Smooth muscle cell (in vitro differentiated cells): ENCODE results near the gene BLID. TPM values are rescaled to one million over a fixed set of nuclear protein-coding genes. Genes with fewer than 3 reads are reported as not detected.

ENCODE experiments used
- DNase-seq: peaks from one replicate; lab custom pipeline; 2025; ENCODE audit not compliant: unreplicated experiment; lab: John Stamatoyannopoulos, UW
- H2AFZ ChIP-seq: fragments of 200-600 bp; sonication (generic); 2 replicates; pipeline ENCODE4 v1.6.0; 2016; ENCODE audit warnings: antibody characterized with exemption, low read depth, mild to moderate bottlenecking
- H3F3A ChIP-seq: fragments of 200-600 bp; sonication (generic); 2 replicates; pipeline ENCODE4 v1.6.0; 2017; ENCODE audit warnings: antibody characterized with exemption, low read depth
- H3K27ac ChIP-seq: fragments of 200-600 bp; sonication (generic); 2 replicates; pipeline ENCODE4 v1.5.1; 2016; ENCODE audit warnings: low read depth, mild to moderate bottlenecking
- H3K27me3 ChIP-seq: fragments of 200-600 bp; sonication (generic); 2 replicates; pipeline ENCODE4 v1.6.1; 2016; ENCODE audit warnings: low read depth, mild to moderate bottlenecking
- H3K36me3 ChIP-seq: fragments of 200-600 bp; sonication (generic); 2 replicates; pipeline ENCODE4 v1.5.1; 2016; ENCODE audit warnings: low read depth
- H3K4me1 ChIP-seq: fragments of 200-600 bp; sonication (generic); 2 replicates; pipeline ENCODE4 v1.5.1; 2016; ENCODE audit warnings: low read depth
- H3K4me2 ChIP-seq: fragments of 200-600 bp; sonication (generic); 2 replicates; pipeline ENCODE4 v1.6.0; 2016; ENCODE audit warnings: mild to moderate bottlenecking
- H3K4me3 ChIP-seq: fragments of 200-600 bp; sonication (generic); 2 replicates; pipeline ENCODE4 v1.5.1; 2016; ENCODE audit warnings: mild to moderate bottlenecking
- H3K79me2 ChIP-seq: fragments of 200-600 bp; sonication (generic); 2 replicates; pipeline ENCODE4 v1.6.0; 2016; ENCODE audit warnings: low read depth, mild to moderate bottlenecking
- H3K9ac ChIP-seq: fragments of 200-600 bp; sonication (generic); 2 replicates; pipeline ENCODE4 v1.6.0; 2016; ENCODE audit warnings: low read depth
- H3K9me3 ChIP-seq: fragments of 200-600 bp; sonication (generic); replicated peaks from 2 replicates; pipeline ENCODE4 v1.5.1; 2016; ENCODE audit warnings: low read depth
- H4K20me1 ChIP-seq: fragments of 200-600 bp; sonication (generic); 2 replicates; pipeline ENCODE4 v1.6.0; 2016; ENCODE audit warnings: low read depth
- WGBS: methylation state at CpG from one replicate; pipeline ENCODE4 v1.1.7; 2016; ENCODE audit warnings: low lambda C conversion rate; 5-methylcytosine and 5-hydroxymethylcytosine counted together
- polyA plus RNA-seq: library from polyadenylated mRNA; unstranded; fragments of >200 nt; fragmentation: Nextera tagmentation; extraction: Ambion mirVana; gene quantifications from 2 replicates; pipeline ENCODE4 v1.2.1, GENCODE V29; 2016
- total RNA-seq: library from RNA; depleted of rRNA; stranded (reverse); fragments of >200 nt; gene quantifications from 2 replicates; pipeline ENCODE4 v1.2.3, GENCODE V29; 2014
- TF ChIP-seq, protein P1 (sequence below): fragments of 200-600 bp; sonication (generic); IDR thresholded peaks from 2 replicates; pipeline ENCODE4 v1.5.1; 2017; ENCODE audit warnings: borderline replicate concordance, mild to moderate bottlenecking, antibody characterized with exemption; ENCODE audit not compliant: insufficient read depth, poor library complexity, severe bottlenecking

BLID gene
- total and polyA plus RNA-seq, 2 experiments from 2014 or later = 0.18 to 4.7 TPM

GRCh38 chr11:122085712-122086111, 30.3 kb downstream of the BLID start:
- Histone ChIP-seq H2AFZ (no peak overlapping the region), H3K27ac (peak overlapping the region; percentile 55), H3K4me1 (peaks cover 11% of the 10 kb centered on the region), H3K36me3 (peaks cover 3% of the 10 kb centered on the region), H3F3A (peaks cover 22% of the 10 kb centered on the region), H3K9me3 (no peaks in the 10 kb centered on the region), H3K27me3 (no peaks in the 10 kb centered on the region), H4K20me1 (peaks cover 13% of the 10 kb centered on the region), H3K4me2 (no peak overlapping the region), H3K9ac (no peak overlapping the region), H3K4me3 (no peak overlapping the region), H3K79me2 (peaks cover 30% of the 10 kb centered on the region)
- DNase-seq = no peak
- 63% methylated on average over 3 of the region's 3 CpGs for WGBS
- TF ChIP-seq, protein P1, sequence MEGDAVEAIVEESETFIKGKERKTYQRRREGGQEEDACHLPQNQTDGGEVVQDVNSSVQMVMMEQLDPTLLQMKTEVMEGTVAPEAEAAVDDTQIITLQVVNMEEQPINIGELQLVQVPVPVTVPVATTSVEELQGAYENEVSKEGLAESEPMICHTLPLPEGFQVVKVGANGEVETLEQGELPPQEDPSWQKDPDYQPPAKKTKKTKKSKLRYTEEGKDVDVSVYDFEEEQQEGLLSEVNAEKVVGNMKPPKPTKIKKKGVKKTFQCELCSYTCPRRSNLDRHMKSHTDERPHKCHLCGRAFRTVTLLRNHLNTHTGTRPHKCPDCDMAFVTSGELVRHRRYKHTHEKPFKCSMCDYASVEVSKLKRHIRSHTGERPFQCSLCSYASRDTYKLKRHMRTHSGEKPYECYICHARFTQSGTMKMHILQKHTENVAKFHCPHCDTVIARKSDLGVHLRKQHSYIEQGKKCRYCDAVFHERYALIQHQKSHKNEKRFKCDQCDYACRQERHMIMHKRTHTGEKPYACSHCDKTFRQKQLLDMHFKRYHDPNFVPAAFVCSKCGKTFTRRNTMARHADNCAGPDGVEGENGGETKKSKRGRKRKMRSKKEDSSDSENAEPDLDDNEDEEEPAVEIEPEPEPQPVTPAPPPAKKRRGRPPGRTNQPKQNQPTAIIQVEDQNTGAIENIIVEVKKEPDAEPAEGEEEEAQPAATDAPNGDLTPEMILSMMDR = no peak

DNA sequence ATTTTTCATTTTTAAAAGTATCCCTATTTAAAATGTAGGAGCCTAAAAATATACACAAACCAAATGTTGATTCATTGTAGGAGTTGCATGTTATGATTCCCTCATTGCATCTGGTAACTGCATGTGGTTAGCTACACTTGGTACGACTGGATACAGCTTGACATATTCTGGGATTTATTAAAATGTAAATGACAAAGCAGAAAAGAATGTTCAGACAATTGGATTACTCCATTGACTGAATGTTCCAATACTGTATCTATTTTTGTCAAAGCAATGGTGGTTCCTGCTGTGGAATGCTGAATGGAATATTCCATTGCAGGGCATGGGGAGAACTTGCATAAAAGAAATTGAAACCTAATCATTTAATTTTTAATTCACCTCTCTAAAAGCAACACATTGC, 30.8 kb downstream of the BLID start:
- 8% methylated on average over 1 of the region's 1 CpG for WGBS
- peak overlapping the region; percentile 55 for H3K27ac ChIP-seq
- DNase-seq = no peak

GRCh38 chr11:122082205-122082604, 33.8 kb downstream of the BLID start:
- H3K9ac ChIP-seq = no peak overlapping the region
- TF ChIP-seq, protein P1 = no peak
- H3F3A ChIP-seq = peaks cover 8% of the 10 kb centered on the region
- peaks cover 11% of the 10 kb centered on the region for H3K4me1 ChIP-seq
- WGBS = 71% methylated on average over 2 of the region's 2 CpGs
- no peaks in the 10 kb centered on the region for H3K9me3 ChIP-seq
- H3K27ac ChIP-seq = no peak overlapping the region
- no peak overlapping the region for H2AFZ ChIP-seq
- H3K4me3 ChIP-seq = no peak overlapping the region
- no peaks in the 10 kb centered on the region for H3K36me3 ChIP-seq
- no peak for DNase-seq
- no peak overlapping the region for H3K4me2 ChIP-seq
- no peaks in the 10 kb centered on the region for H4K20me1 ChIP-seq
- no peaks in the 10 kb centered on the region for H3K27me3 ChIP-seq
- peaks cover 5% of the 10 kb centered on the region for H3K79me2 ChIP-seq

More for the DNA sequence above, 30.8 kb downstream of the BLID start:
- no peaks in the 10 kb centered on the region for H3K9me3 ChIP-seq
- H3K79me2 ChIP-seq = peaks cover 25% of the 10 kb centered on the region
- H3K36me3 ChIP-seq = peaks cover 2% of the 10 kb centered on the region
- no peak overlapping the region for H2AFZ ChIP-seq
- H3K9ac ChIP-seq = no peak overlapping the region
- peaks cover 11% of the 10 kb centered on the region for H3K4me1 ChIP-seq
- TF ChIP-seq, protein P1 = no peak
- H3K4me2 ChIP-seq = no peak overlapping the region
- H3F3A ChIP-seq = peaks cover 22% of the 10 kb centered on the region
- H4K20me1 ChIP-seq = peaks cover 9% of the 10 kb centered on the region
- no peak overlapping the region for H3K4me3 ChIP-seq
- H3K27me3 ChIP-seq = no peaks in the 10 kb centered on the region

DNA sequence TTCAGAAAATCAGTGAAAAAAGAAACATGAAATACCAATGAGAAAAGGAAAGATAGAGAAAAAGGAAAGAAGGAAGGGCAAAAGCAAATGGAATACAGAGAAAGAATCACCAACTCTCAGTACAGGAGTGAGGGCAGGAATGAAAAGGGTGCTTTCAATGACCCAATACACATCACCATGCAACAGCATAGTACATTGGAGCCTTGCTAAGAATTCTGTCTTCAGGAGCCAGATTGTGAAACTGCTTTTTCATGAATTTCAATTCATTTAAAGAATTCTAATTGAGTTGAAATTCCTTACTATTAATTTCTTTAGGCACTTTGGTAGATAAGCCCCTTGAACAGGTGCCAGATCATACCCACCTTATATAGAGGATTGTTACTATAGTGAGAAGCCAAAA, 34.9 kb downstream of the BLID start:
- TF ChIP-seq, protein P1 = no peak
- Histone ChIP-seq H3K9me3 (no peaks in the 10 kb centered on the region), H3K9ac (no peak overlapping the region), H3F3A (peaks cover 4% of the 10 kb centered on the region), H3K4me3 (no peak overlapping the region), H3K4me2 (no peak overlapping the region), H3K79me2 (no peaks in the 10 kb centered on the region), H3K36me3 (no peaks in the 10 kb centered on the region), H4K20me1 (no peaks in the 10 kb centered on the region), H3K27me3 (no peaks in the 10 kb centered on the region), H2AFZ (no peak overlapping the region), H3K4me1 (peaks cover 9% of the 10 kb centered on the region), H3K27ac (no peak overlapping the region)
- no peak for DNase-seq
